OCI-LY3 (cell line): ENCODE data around the gene NCOR2.

Experiments used
- EZH2phosphoT487 ChIP-seq: fragments of 200-600 bp; shearing (Covaris generic); IDR thresholded peaks from 2 replicates; pipeline ENCODE4 v1.6.1; 2018; ENCODE audit warnings: antibody characterized with exemption, mixed run types, low read depth
- TF ChIP-seq, protein P1 (sequence below): fragments of 200-600, 300-600 bp; sonication (generic); IDR thresholded peaks from 2 replicates; pipeline ENCODE4 v1.5.1; 2014; ENCODE audit warnings: antibody characterized with exemption, low read length, low read depth

DNA sequence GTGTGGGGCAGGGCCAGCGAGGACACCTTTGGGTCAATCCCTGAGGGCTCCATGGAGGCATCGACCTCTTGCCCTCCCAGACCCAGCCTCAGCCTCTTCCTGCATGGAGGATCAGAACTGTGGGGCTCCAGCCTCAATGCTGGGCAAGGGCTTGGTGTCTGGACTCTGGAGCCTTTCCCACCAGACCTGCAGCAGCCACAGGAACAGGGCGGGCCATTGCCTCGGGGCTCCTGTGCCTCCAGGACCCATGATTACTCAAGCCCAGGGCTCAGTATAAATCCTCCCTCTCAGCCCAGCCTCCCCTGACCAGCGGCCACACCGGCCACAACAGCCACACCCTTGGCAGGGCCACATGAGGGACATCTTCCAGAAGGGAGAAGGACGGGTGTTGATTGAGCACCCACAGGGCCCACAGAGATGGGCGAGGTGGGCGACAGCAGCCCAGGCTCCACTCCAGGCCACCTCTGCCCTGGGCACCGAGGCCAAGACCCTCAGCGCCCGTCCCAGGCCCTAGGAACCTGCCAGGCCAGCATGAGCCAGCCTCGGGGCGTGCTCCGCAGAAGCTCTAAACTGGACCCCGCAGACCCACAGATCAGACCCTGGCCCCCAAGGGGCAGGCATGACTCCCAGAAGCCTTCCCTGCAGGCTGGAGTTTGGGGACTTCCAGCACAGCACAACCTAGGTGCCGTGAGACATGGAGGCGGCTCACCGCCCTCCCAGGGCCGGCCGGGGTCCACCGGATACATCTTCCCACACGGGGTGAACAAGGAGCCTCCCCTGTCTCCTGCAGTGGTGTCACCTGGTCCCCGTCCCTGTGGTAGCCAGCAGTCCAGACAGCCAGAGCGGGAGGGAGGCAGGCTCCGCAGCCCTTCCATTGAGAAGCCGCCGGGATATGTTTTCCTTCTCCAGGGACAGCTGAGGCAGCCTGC, 25.1 kb downstream of the NCOR2 start:
- TF ChIP-seq, protein P1, sequence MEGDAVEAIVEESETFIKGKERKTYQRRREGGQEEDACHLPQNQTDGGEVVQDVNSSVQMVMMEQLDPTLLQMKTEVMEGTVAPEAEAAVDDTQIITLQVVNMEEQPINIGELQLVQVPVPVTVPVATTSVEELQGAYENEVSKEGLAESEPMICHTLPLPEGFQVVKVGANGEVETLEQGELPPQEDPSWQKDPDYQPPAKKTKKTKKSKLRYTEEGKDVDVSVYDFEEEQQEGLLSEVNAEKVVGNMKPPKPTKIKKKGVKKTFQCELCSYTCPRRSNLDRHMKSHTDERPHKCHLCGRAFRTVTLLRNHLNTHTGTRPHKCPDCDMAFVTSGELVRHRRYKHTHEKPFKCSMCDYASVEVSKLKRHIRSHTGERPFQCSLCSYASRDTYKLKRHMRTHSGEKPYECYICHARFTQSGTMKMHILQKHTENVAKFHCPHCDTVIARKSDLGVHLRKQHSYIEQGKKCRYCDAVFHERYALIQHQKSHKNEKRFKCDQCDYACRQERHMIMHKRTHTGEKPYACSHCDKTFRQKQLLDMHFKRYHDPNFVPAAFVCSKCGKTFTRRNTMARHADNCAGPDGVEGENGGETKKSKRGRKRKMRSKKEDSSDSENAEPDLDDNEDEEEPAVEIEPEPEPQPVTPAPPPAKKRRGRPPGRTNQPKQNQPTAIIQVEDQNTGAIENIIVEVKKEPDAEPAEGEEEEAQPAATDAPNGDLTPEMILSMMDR, result no peak
- TF ChIP-seq EZH2phosphoT487, result no peak
